GM18909 (cell line): Measurements from ENCODE around the gene CTCFL.
"Not testable (repeated sequence)": the region's sequence is repeated elsewhere in the genome, so short reads cannot be mapped to it uniquely, and the experiment has no call there.

Experiments used
- ATAC-seq: cut with Tn5 transposase; IDR thresholded peaks from one replicate; pipeline ENCODE4 v1.9.1; 2021; ENCODE audit warnings: mild to moderate bottlenecking; ENCODE audit not compliant: unreplicated experiment, poor library complexity

Gene CTCFL

GRCh38 chr20:57511709-57512108 lies 13.2 kb downstream of the CTCFL start:
- ATAC-seq: not testable (repeated sequence)

GRCh38 chr20:57509665-57510237 lies 15.2 kb downstream of the CTCFL start:
- ATAC-seq: no peak

GRCh38 chr20:57508831-57509230 lies 16.1 kb downstream of the CTCFL start:
- no peak for ATAC-seq

GRCh38 chr20:57508381-57508780 lies 16.6 kb downstream of the CTCFL start:
- ATAC-seq: no peak

GRCh38 chr20:57507477-57507876 lies 17.5 kb downstream of the CTCFL start:
- no peak for ATAC-seq

- no peak for ATAC-seq
Observed at GRCh38 chr20:57505979-57506378, 19.0 kb downstream of the CTCFL start.

- ATAC-seq: no peak
Observed at GRCh38 chr20:57504411-57504810, 20.5 kb downstream of the CTCFL start.

- ATAC-seq: no peak
Observed at GRCh38 chr20:57503035-57503658, 21.8 kb downstream of the CTCFL start.

- ATAC-seq: no peak
Observed at GRCh38 chr20:57502336-57502700, 22.6 kb downstream of the CTCFL start.

GRCh38 chr20:57501461-57502335 lies 23.2 kb downstream of the CTCFL start:
- no peak for ATAC-seq

GRCh38 chr20:57500962-57501361 lies 24.0 kb downstream of the CTCFL start:
- ATAC-seq: no peak

GRCh38 chr20:57500235-57500634 lies 24.7 kb downstream of the CTCFL start:
- no peak for ATAC-seq

- ATAC-seq: no peak
Observed at GRCh38 chr20:57499676-57500075, 25.3 kb downstream of the CTCFL start.

GRCh38 chr20:57498425-57499400 lies 26.2 kb downstream of the CTCFL start:
- no peak for ATAC-seq

- no peak for ATAC-seq
Observed at GRCh38 chr20:57496592-57496991, 28.3 kb downstream of the CTCFL start.

GRCh38 chr20:57495978-57496377 lies 29.0 kb downstream of the CTCFL start:
- ATAC-seq: no peak

- ATAC-seq: no peak
Observed at GRCh38 chr20:57493091-57493615, 31.8 kb downstream of the CTCFL start.

GRCh38 chr20:57491373-57491772 lies 33.6 kb downstream of the CTCFL start:
- ATAC-seq: no peak

- ATAC-seq: not testable (repeated sequence)
Observed at GRCh38 chr20:57488277-57488676, 36.7 kb downstream of the CTCFL start.

- ATAC-seq: no peak
Observed at GRCh38 chr20:57485770-57486169, 39.2 kb downstream of the CTCFL start.
